Stimulated activated CD4-positive, alpha-beta T cell treated with anti-CD3 and anti-CD28 coated beads, TNF-alpha, amount 100 ng/mL, for 4 hours (primary cell): ENCODE results near the gene PNMA8A.

Experiments used
- DNase-seq, 3 experiments: peaks; one replicate each; pipeline ENCODE4 v3.0.0-alpha.2; 2020; ENCODE audit warnings: low read depth in 3 of 3

The PNMA8A gene

DNA sequence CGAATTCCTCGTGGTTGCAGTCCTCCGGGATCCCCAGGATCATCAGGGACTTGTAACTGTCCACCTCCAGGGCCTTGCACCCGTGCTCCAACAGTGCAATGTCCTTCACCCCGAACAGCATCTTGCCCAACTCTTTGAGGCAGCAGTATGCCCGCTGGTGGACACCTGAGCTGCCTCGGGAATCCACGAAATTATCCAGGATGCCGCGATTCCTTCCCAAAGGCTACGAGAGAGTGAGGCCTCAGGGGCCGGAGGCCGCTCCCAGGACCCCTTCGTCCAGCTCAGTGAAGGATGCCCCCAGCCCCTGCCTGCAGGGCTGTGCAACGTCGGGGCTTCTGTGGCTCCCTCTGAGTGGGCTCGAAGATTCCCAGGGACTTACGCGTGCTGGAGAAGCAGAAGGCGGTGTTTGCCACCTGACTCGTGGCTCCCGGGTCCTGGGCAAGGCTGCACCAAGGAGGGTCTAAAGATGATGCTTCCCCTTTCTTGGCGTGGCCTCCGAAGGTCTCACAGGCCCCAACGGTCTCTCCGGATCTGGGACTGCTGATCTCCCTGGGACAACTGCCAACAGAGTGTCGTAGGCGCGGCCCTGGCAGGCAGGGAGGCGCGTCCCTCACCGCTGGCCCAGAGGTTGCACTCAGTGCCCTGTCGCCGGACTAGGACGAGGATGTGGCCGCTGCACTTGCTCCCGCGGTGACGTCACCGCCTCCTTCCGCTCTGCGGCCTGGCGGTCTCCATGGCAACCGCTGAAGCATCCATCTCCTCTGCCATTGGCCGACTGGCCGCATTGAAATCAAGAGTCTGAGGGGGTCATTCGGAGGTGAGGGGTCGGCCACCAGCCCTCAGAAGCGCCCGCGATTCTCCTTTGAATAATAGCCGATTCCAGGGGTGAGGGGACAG is 42.9 kb downstream of the PNMA8A start, which contains the start of gene PNMA8C:
TSS of gene PNMA8C (minus strand) at position 698 of the 897 bp plus-strand sequence. CDS start at position 121, 577 bp downstream.
- DNase-seq, result no peak

DNA sequence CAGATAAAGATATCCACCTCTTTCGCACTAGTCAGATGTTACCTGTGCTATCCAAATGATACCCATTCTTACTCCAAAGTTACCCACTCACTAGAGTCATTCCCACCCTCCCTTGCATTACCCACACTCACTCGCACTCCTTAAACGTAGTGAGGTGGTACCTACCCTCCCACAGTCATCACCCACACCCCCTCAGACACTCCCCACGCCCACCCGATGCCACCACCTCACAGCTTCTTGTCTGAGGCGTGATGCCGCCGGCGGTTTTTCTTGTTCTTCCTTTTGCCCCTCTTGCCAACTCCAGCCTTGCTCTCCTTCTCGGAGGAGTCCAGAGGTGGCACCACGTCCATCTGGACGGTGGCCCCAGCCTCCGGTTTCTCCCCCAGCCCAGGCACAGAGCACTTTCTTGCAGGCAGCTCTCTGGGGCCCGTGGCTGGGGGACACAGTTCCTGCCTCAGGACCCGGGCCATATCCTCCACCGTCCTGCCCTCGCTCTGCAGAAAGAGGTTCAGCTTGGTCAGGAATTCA is 43.8 kb downstream of the PNMA8A start:
- DNase-seq, result no peak

DNA sequence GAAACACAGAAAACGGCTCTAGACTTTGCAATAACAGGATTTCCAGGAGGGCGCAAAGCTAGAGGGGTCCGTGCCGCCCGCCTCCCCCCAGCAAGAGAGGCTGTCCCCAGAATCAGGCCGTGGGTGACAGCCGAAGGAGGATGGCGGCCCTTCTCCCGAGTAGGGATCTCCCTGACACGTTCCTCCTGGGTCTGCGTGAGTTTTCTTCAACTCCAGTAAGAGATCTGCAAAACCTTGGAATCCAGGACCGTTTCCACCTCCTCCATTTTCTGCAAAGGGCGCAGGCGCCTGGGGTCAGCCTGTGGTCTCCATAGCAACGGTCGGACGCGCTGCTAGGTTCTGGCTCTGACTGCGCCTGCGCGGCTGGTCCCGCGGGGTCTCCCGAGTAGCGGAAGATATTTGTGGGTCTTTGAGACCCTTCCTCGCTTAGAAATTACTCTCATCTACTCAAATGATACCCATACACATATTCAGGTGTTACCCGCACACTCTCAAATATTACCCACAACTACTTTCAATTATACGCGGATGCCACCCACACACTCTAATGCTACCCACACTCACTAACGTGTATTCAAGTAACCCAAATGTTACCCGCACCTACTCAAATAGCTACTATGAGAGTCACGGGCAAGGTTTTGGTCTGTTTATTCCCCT is 44.7 kb downstream of the PNMA8A start:
- DNase-seq, result no peak

DNA sequence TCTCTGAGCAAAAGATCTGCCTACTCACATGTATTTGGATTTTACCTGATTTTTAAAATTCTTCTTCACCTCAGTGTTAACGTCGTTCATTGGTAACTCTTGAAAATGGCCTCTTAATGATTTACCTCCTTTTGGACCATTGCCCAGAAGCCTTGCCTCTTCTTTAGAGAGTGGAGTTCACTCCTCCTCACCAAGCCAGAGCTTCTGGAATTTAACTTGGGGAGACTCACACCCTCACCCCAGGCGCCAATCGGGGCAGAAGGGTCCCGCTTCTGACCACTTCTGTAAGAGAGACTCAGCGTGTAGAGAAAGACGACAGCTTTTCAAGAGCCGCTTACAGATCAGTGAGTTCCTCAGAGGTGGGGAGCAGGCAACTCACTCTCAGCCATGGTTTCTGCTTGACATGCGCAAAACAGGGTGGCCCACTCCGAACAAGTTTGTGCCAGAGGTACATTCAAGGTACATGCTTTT is 45.3 kb downstream of the PNMA8A start:
- DNase-seq, result no peak

DNA sequence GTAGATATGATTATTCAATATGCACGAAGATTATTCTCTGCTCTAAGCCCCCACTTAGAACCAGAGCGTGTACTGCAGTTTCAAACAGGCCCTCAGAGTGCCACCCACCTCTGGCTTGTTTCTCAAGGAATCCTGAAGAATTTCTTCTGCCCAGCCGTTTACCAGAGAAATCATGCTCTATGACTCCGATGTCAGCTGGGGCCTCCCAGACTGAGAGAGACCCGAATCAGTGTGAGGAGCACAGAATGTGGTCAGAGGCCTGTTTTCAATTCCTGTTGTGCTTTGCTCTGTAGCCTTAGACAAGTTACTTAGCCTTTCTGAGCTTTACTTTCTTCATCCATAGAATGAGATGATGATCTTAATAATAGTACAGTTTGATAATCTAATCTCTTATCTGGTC is 48.2 kb downstream of the PNMA8A start:
- DNase-seq, result no peak

DNA sequence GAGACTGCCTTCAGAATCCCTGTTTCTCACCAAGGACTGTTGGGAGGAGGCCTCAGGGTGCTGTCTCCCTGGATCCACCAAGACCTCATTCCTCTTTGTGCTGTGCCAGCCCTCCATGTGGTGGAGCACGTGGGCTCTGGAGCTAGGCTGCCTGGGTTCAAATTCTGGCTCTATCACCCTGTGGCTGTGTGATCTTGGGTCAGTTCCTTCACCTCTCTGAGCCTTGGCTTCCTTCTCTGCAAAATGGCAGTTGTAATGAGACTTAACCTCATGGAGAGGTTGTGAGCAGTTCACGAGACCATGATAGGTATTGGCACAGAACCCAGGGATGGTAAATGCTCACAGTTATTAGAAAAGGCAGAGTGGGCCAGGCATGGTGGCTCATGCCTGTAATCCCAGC is 49.0 kb downstream of the PNMA8A start:
- no peak for DNase-seq

DNA sequence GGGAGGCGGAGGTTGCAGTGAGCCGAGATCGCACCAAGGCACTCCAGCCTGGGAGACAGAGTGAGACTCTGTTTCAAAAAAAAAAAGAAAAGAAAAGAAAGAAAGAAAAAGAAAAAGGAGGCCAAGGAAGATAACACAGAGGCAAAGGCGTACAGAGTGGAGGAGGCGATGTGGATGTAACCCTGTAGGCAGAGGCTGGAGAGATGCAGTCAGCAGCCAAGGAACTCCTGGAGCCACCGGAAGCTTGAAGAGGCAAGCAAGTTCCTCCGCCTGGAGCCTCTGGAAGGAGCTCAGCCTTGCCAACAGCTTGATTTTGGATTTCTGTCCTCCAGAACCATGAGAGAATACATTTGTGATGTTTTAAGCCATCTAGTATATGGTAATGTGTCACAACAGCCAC is 51.3 kb downstream of the PNMA8A start:
- no peak for DNase-seq
